H9 (cell line): ENCODE data around the gene CARD11. TPM values are rescaled to one million over a fixed set of nuclear protein-coding genes. Genes with fewer than 3 reads are reported as not detected.

Source experiments
- DNase-seq: peaks from one replicate; pipeline ENCODE4 v3.0.0-alpha.2; 2017
- H2AFZ ChIP-seq: one replicate; pipeline ENCODE4 v1.6.1; 2013; ENCODE audit warnings: mild to moderate bottlenecking, low read length, control low read depth, moderate library complexity
- H2AK5ac ChIP-seq: 2 replicates; pipeline ENCODE4 v1.6.1; 2013; ENCODE audit warnings: low read length, control low read depth, mixed read lengths; ENCODE audit not compliant: insufficient read length
- H2BK120ac ChIP-seq: one replicate; pipeline ENCODE4 v1.6.1; 2013; ENCODE audit warnings: low read depth, mild to moderate bottlenecking, low read length, control low read depth, inconsistent platforms; ENCODE audit not compliant: poor library complexity, severe bottlenecking
- H2BK12ac ChIP-seq: 2 replicates; pipeline ENCODE4 v1.6.1; 2013; ENCODE audit warnings: low read length, control low read depth, mixed read lengths, low read depth; ENCODE audit not compliant: insufficient read length
- H2BK15ac ChIP-seq: 2 replicates; pipeline ENCODE4 v1.6.1; 2013; ENCODE audit warnings: low read depth, low read length, control low read depth
- H2BK20ac ChIP-seq: one replicate; pipeline ENCODE4 v1.6.1; 2013; ENCODE audit warnings: low read depth, mild to moderate bottlenecking, low read length, control low read depth, inconsistent platforms; ENCODE audit not compliant: poor library complexity, severe bottlenecking
- H2BK5ac ChIP-seq: 2 replicates; pipeline ENCODE4 v1.6.1; 2013; ENCODE audit warnings: low read length, control low read depth, mixed read lengths; ENCODE audit not compliant: insufficient read length
- H3K14ac ChIP-seq: 2 replicates; pipeline ENCODE4 v1.6.1; 2013; ENCODE audit warnings: low read length, control low read depth; ENCODE audit not compliant: insufficient read depth
- H3K18ac ChIP-seq: 2 replicates; pipeline ENCODE4 v1.6.1; 2013; ENCODE audit warnings: low read depth, mild to moderate bottlenecking, mixed read lengths, low read length, control low read depth; ENCODE audit not compliant: insufficient read length
- H3K23ac ChIP-seq: 2 replicates; pipeline ENCODE4 v1.6.1; 2013; ENCODE audit warnings: low read length, control low read depth, mixed read lengths, low read depth; ENCODE audit not compliant: insufficient read length
- H3K23me2 ChIP-seq: 2 replicates; pipeline ENCODE4 v1.6.1; 2013; ENCODE audit warnings: low read depth, mild to moderate bottlenecking, mixed read lengths, low read length, control low read depth; ENCODE audit not compliant: insufficient read length, poor library complexity, severe bottlenecking
- H3K27ac ChIP-seq: 2 replicates; pipeline ENCODE4 v1.5.1; 2013; ENCODE audit warnings: low read length, control low read depth, mixed read lengths, low read depth; ENCODE audit not compliant: insufficient read length
- H3K27me3 ChIP-seq: 2 replicates; pipeline ENCODE4 v1.6.1; 2013; ENCODE audit warnings: low read length, control low read depth, inconsistent platforms; ENCODE audit not compliant: insufficient read depth
- H3K4ac ChIP-seq: 2 replicates; pipeline ENCODE4 v1.6.1; 2013; ENCODE audit warnings: low read depth, mild to moderate bottlenecking, control low read depth, inconsistent platforms, low read length, moderate library complexity
- H3K4me1 ChIP-seq: 2 replicates; pipeline ENCODE4 v1.6.1; 2013; ENCODE audit warnings: low read length, control low read depth, inconsistent platforms; ENCODE audit not compliant: insufficient read depth
- H3K4me2 ChIP-seq: 2 replicates; pipeline ENCODE4 v1.6.1; 2013; ENCODE audit warnings: low read length, control low read depth, mixed read lengths; ENCODE audit not compliant: insufficient read length, insufficient read depth
- H3K56ac ChIP-seq: 2 replicates; pipeline ENCODE4 v1.6.1; 2013; ENCODE audit warnings: low read depth, mild to moderate bottlenecking, mixed read lengths, low read length, control low read depth; ENCODE audit not compliant: insufficient read length
- H3K79me1 ChIP-seq: 2 replicates; pipeline ENCODE4 v1.6.1; 2013; ENCODE audit warnings: low read depth, mild to moderate bottlenecking, moderate library complexity, low read length, control low read depth, inconsistent platforms; ENCODE audit not compliant: insufficient read depth, poor library complexity, severe bottlenecking
- H3K79me2 ChIP-seq: 2 replicates; pipeline ENCODE4 v1.6.1; 2013; ENCODE audit warnings: low read length, control low read depth, inconsistent platforms; ENCODE audit not compliant: insufficient read depth
- H3K9ac ChIP-seq: 2 replicates; pipeline ENCODE4 v1.6.1; 2013; ENCODE audit warnings: low read length, control low read depth, mixed read lengths; ENCODE audit not compliant: insufficient read length; ENCODE audit errors: extremely low read depth
- H3K9me3 ChIP-seq: one replicate; pipeline ENCODE4 v1.6.1; 2013; ENCODE audit warnings: low read depth, low read length, inconsistent platforms; ENCODE audit not compliant: control insufficient read depth
- H3T11ph ChIP-seq: one replicate; pipeline ENCODE4 v1.6.1; 2013; ENCODE audit warnings: mild to moderate bottlenecking, low read length, control low read depth, inconsistent platforms
- H4K20me1 ChIP-seq: one replicate; pipeline ENCODE4 v1.6.1; 2013; ENCODE audit not compliant: control insufficient read depth, insufficient read length, insufficient read depth
- H4K5ac ChIP-seq: 2 replicates; pipeline ENCODE4 v1.6.1; 2013; ENCODE audit warnings: low read depth, mild to moderate bottlenecking, mixed read lengths, low read length, control low read depth; ENCODE audit not compliant: insufficient read length
- H4K8ac ChIP-seq: replicated peaks from 2 replicates; pipeline ENCODE4 v1.6.1; 2013; ENCODE audit warnings: low read length, control low read depth, mixed read lengths, low read depth; ENCODE audit not compliant: insufficient read length
- H4K91ac ChIP-seq: 2 replicates; pipeline ENCODE4 v1.6.1; 2013; ENCODE audit warnings: low read depth, mild to moderate bottlenecking, moderate library complexity, mixed read lengths, low read length, control low read depth; ENCODE audit not compliant: insufficient read length
- H3K27ac Mint-ChIP-seq, 3 experiments: 2 replicates in 2 of 3; 3 replicates in 1 of 3; pipeline ENCODE4 v1.8.0; 2020 to 2021; ENCODE audit warnings: mixed read lengths in 3 of 3, mild to moderate bottlenecking in 1 of 3, moderate library complexity in 1 of 3
- H3K27me3 Mint-ChIP-seq: 2 replicates; pipeline ENCODE4 v1.8.0; 2021; ENCODE audit warnings: low read depth, mild to moderate bottlenecking, moderate library complexity, mixed read lengths
- H3K36me3 Mint-ChIP-seq, 3 experiments: 2 replicates in 2 of 3; 3 replicates in 1 of 3; pipeline ENCODE4 v1.8.0; 2020 to 2021; ENCODE audit warnings: low read depth in 3 of 3, mixed read lengths in 3 of 3; ENCODE audit not compliant: insufficient read depth in 1 of 3
- H3K4me1 Mint-ChIP-seq, 2 experiments: 2 replicates each; pipeline ENCODE4 v1.8.0; 2020; ENCODE audit warnings: mixed read lengths in 2 of 2
- H3K4me3 Mint-ChIP-seq, 2 experiments: 2 replicates in 1 of 2; 3 replicates in 1 of 2; pipeline ENCODE4 v1.8.0; 2020 to 2021; ENCODE audit warnings: mild to moderate bottlenecking in 2 of 2, mixed read lengths in 2 of 2, moderate library complexity in 1 of 2
- H3K9me3 Mint-ChIP-seq, 2 experiments: 2 replicates in 1 of 2; 3 replicates in 1 of 2; pipeline ENCODE4 v1.8.0; 2020; ENCODE audit warnings: mild to moderate bottlenecking in 2 of 2, mixed read lengths in 2 of 2, moderate library complexity in 1 of 2
- WGBS: extraction: QIAGEN DNeasy Blood & Tissue Kit; methylation state at CpG from one replicate; pipeline ENCODE4 v1.1.7; 2013; ENCODE audit warnings: missing lambda C conversion rate, low lambda C conversion rate, mixed read lengths; ENCODE audit not compliant: insufficient read length; ENCODE audit errors: extremely low coverage; 5-methylcytosine and 5-hydroxymethylcytosine counted together
- total RNA-seq: library from RNA; stranded (reverse); gene quantifications from 2 replicates; pipeline ENCODE4 v1.2.1, GENCODE V29; 2021
- TF ChIP-seq, protein P1 (sequence below): fragments of 200-600 bp; sonication (generic); conservative IDR thresholded peaks from 3 replicates; pipeline ENCODE4 v1.8.0; 2021; ENCODE audit warnings: antibody characterized with exemption, mild to moderate bottlenecking

The CARD11 gene
- total RNA-seq, 1 experiment from 2014 or later = 20.0 TPM

- Mint-ChIP-seq H3K4me1 (no peaks in the 10 kb centered on the region), H3K4me3 (no peak overlapping the region), H3K27me3 (no peaks in the 10 kb centered on the region; the same call in 1 of the 2 replicates), H3K27ac (peak overlapping the region in 2 of 3 experiments; percentile 64 to 74; a peak in 2 of 7 replicates), H3K36me3 (peaks cover 0 to 7% (median 4%) of the 10 kb centered on the region in 3 experiments; a peak in 3 of 7 replicates), H3K9me3 (0 out of 5 replicates have a peak, but pooled peaks cover 0 to 3% of the 10 kb centered on the region in 2 experiments)
- Histone ChIP-seq H3K23ac (no peak overlapping the region), H2BK15ac (no peak overlapping the region), H3K14ac (no peak overlapping the region), H2BK20ac (no peak overlapping the region), H3K4ac (no peak overlapping the region), H3K79me2 (no peaks in the 10 kb centered on the region), H2BK12ac (no peak overlapping the region), H3K27me3 (no peaks in the 10 kb centered on the region), H2AK5ac (no peak overlapping the region), H4K5ac (no peak overlapping the region), H3K23me2 (no peaks in the 10 kb centered on the region), H4K20me1 (no peaks in the 10 kb centered on the region), H2BK120ac (no peak overlapping the region), H3K9me3 (no peaks in the 10 kb centered on the region), H4K91ac (no peak overlapping the region), H4K8ac (no peak overlapping the region), H3K18ac (no peak overlapping the region), H3K79me1 (no peaks in the 10 kb centered on the region), H3K9ac (no peak overlapping the region), H3K27ac (no peak overlapping the region), H2BK5ac (no peak overlapping the region), H3K4me1 (no peaks in the 10 kb centered on the region), H3K4me2 (no peak overlapping the region), H3T11ph (no peak overlapping the region), H3K56ac (no peak overlapping the region), H2AFZ (no peak overlapping the region)
- no CpG with 5 or more reads among the region's 8 CpGs for WGBS
- TF ChIP-seq, protein P1, sequence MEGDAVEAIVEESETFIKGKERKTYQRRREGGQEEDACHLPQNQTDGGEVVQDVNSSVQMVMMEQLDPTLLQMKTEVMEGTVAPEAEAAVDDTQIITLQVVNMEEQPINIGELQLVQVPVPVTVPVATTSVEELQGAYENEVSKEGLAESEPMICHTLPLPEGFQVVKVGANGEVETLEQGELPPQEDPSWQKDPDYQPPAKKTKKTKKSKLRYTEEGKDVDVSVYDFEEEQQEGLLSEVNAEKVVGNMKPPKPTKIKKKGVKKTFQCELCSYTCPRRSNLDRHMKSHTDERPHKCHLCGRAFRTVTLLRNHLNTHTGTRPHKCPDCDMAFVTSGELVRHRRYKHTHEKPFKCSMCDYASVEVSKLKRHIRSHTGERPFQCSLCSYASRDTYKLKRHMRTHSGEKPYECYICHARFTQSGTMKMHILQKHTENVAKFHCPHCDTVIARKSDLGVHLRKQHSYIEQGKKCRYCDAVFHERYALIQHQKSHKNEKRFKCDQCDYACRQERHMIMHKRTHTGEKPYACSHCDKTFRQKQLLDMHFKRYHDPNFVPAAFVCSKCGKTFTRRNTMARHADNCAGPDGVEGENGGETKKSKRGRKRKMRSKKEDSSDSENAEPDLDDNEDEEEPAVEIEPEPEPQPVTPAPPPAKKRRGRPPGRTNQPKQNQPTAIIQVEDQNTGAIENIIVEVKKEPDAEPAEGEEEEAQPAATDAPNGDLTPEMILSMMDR = no peak
- DNase-seq = no peak
Measured at GRCh38 chr7:2905500-2905899, 138.2 kb downstream of the CARD11 start.
